HUES6 (cell line): ENCODE results near the gene BORCS8.
"Not testable (repeated sequence)": the region's sequence is repeated elsewhere in the genome, so short reads cannot be mapped to it uniquely, and the experiment has no call there.

Experiments
- H3K27ac ChIP-seq: 2 replicates; pipeline ENCODE4 v1.7.0; 2013; ENCODE audit warnings: low read depth, mild to moderate bottlenecking, low read length, inconsistent platforms
- H3K27me3 ChIP-seq: 2 replicates; pipeline ENCODE4 v1.6.1; 2013; ENCODE audit warnings: low read length; ENCODE audit not compliant: control insufficient read depth, insufficient read depth
- H3K36me3 ChIP-seq: 2 replicates; pipeline ENCODE4 v1.6.1; 2013; ENCODE audit warnings: low read length; ENCODE audit not compliant: control insufficient read depth, insufficient read depth
- H3K4me1 ChIP-seq: 2 replicates; pipeline ENCODE4 v1.6.1; 2013; ENCODE audit warnings: low read length; ENCODE audit not compliant: control insufficient read depth, insufficient read depth
- H3K4me3 ChIP-seq: 2 replicates; pipeline ENCODE4 v1.5.1; 2013; ENCODE audit warnings: low read depth, low read length
- H3K9ac ChIP-seq: one replicate; pipeline ENCODE4 v1.6.1; 2013; ENCODE audit warnings: mild to moderate bottlenecking, low read length
- H3K9me3 ChIP-seq: 2 replicates; pipeline ENCODE4 v1.6.1; 2013; ENCODE audit warnings: low read depth, low read length; ENCODE audit not compliant: control insufficient read depth, insufficient read depth

Gene BORCS8

DNA sequence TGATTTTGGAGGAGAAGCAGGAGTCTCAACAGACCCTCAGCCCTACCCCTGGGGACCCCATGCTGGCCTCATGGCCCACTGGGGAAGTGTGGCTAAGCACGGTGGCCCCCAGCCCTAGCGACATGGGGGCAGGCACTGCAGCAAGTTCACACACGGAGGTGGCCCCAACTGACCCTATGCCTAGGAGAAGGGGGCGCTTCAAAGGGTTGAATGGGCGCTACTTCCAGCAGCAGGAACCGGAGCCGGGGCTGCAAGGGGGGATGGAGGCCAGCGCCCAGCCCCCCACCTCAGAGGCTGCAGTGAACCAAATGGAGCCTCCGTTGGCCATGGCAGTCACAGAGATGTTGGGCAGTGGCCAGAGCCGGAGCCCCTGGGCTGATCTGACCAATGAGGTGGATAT is 34.7 kb upstream of the BORCS8 start:
- Histone ChIP-seq H3K4me1 (no peaks in the 10 kb centered on the region), H3K27me3 (peaks cover 86% of the 10 kb centered on the region), H3K4me3 (no peak overlapping the region), H3K9me3 (0 out of 2 replicates have a peak, but pooled peaks cover 5% of the 10 kb centered on the region), H3K36me3 (no peaks in the 10 kb centered on the region), H3K27ac (no peak overlapping the region), H3K9ac (no peak overlapping the region)

DNA sequence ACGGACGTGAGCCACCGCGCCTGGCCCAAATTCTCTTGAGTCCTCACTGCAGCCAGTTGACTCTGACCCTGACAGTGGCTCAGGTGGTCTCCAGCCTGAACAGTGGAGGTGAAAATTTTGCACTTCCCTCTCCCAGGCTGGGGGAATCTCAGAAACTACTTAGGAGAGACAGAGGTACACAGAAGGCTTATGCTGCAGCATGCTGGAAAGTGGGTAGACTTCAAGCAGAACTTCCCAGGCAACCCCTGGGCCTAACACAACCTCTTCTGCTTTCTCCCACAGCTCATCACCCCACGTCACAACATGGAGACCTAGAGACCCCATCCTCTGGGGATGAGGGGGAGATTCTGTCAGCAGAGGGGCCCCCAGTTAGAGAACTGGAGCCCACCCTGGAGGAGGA is 34.3 kb upstream of the BORCS8 start:
- Histone ChIP-seq H3K9me3 (0 out of 2 replicates have a peak, but pooled peaks cover 5% of the 10 kb centered on the region), H3K4me1 (no peaks in the 10 kb centered on the region), H3K9ac (no peak overlapping the region), H3K27ac (no peak overlapping the region), H3K4me3 (no peak overlapping the region), H3K36me3 (no peaks in the 10 kb centered on the region), H3K27me3 (peaks cover 81% of the 10 kb centered on the region)

DNA sequence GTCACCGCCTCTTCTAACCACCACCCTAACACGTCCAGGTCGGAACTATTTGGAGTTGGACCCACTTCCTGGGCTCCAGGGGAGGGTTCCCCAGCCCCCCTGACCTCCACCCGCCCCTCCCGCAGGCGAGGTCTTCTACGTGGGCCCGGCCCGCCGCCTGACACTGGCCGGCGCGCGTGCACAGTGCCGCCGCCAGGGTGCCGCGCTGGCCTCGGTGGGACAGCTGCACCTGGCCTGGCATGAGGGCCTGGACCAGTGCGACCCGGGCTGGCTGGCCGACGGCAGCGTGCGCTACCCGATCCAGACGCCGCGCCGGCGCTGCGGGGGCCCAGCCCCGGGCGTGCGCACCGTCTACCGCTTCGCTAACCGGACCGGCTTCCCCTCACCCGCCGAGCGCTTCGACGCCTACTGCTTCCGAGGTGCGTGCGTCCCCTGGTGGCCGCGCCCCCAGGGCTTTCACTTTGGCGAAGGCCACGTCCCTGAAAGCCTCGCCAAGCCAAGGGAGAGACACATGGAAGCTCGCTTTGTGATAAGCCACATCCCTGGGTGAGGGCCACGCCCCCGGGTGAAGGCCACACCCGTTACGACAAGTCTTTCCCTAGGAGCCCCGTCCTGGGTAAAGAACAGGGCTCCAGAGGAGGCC is 33.0 kb upstream of the BORCS8 start:
- Histone ChIP-seq H3K36me3 (no peaks in the 10 kb centered on the region), H3K27me3 (peaks cover 78% of the 10 kb centered on the region), H3K4me1 (no peaks in the 10 kb centered on the region), H3K9me3 (0 out of 2 replicates have a peak, but pooled peaks cover 5% of the 10 kb centered on the region), H3K9ac (no peak overlapping the region), H3K4me3 (peak overlapping the region; percentile 54), H3K27ac (no peak overlapping the region)

DNA sequence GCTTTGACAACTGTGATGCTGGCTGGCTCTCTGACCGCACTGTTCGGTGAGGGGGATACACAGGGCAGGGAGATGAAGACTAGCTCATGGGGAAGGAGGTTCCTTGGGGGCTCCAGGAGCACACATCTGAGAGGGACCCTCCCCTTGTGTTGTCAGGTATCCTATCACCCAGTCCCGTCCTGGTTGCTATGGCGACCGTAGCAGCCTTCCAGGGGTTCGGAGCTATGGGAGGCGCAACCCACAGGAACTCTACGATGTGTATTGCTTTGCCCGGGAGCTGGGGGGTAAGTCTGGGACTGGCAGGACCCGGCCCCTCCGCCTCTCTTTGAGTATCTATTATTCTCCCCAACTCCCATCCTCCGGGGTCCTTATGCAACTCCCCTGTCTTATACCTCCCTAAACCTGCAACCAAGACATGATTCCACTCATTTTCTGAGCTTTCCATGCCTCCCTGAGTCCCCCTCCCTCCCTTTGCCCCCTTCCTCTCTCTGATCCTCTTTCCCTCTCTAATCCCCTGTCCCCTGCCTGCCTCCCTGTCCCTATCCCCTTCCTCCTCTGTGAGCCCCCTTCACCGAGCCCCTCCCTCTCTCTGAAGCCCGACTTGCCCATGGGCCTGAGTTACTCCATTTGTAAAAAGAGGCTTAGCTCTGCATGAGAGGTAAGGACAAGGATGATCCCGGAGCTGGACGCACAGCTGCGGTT is 32.3 kb upstream of the BORCS8 start:
- no peak overlapping the region for H3K27ac ChIP-seq
- no peaks in the 10 kb centered on the region for H3K4me1 ChIP-seq
- peaks cover 73% of the 10 kb centered on the region for H3K27me3 ChIP-seq
- H3K36me3 ChIP-seq: no peaks in the 10 kb centered on the region
- no peak overlapping the region for H3K9ac ChIP-seq
- H3K4me3 ChIP-seq: peak overlapping the region; percentile 54
- 0 out of 2 replicates have a peak, but pooled peaks cover 5% of the 10 kb centered on the region for H3K9me3 ChIP-seq

DNA sequence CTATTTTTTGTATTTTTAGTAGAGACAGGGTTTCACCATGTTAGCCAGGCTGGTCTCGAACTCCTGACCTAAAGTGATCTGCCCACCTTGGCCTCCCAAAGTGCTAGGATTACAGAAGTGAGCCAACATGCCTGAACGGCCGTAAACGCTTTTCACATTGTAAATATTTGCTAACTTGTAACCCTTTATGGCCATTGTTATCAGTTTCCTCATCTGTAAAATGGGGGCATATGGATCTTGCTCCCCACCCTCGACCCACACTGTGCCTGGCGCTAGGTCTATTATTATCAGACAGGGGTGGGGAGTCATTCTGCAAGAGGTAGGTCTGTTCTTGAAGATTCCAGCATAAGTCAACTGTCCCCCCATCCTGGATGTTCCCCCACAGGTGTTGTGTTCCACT is 31.7 kb upstream of the BORCS8 start:
- Histone ChIP-seq H3K4me3 (no peak overlapping the region), H3K9me3 (0 out of 2 replicates have a peak, but pooled peaks cover 5% of the 10 kb centered on the region), H3K27me3 (peaks cover 74% of the 10 kb centered on the region), H3K4me1 (no peaks in the 10 kb centered on the region), H3K27ac (no peak overlapping the region), H3K9ac (no peak overlapping the region), H3K36me3 (no peaks in the 10 kb centered on the region)

DNA sequence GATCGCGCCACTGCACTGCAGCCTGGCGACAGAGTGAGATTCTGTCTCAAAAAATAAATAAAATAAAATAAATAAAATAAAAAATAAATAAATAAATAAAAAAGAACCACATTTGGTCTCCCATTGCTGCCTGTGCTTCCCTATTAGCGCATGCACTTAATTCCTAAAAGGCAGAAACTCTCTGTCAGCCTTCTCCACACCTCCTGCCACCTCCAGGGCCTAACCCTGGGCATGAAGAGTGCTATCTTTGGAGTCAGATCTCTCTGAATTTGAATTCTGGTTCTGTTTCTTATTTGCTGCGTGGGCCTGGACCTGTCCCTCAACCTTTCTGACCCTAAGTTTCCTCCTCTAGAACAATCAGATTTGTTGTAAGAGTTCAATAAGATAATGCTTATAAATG is 31.1 kb upstream of the BORCS8 start:
- peaks cover 68% of the 10 kb centered on the region for H3K27me3 ChIP-seq

DNA sequence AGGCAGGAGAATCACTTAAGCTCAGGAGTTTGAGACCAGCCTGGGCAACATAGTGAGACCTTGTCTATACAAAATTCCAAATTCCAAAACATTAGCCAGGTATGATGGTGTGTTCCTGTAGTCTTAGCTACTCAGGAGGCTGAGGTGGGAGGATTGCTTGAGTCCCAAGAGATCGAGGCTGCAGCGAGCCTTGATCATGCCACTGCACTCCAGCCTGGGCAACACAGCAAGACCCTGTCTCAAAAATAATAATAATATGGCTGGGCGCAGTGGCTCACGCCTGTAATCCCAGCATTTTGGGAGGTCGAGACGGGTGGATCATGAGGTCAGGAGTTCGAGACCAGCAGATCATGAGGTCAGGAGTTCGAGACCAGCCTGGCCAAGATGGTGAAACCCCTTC is 29.0 kb upstream of the BORCS8 start:
- peaks cover 52% of the 10 kb centered on the region for H3K27me3 ChIP-seq
- not testable (repeated sequence) for H3K27ac ChIP-seq, H3K9me3 ChIP-seq, H3K4me3 ChIP-seq, H3K9ac ChIP-seq, H3K36me3 ChIP-seq, H3K4me1 ChIP-seq

More for the DNA sequence above, 31.1 kb upstream of the BORCS8 start:
- Histone ChIP-seq H3K4me1 (no peaks in the 10 kb centered on the region), H3K4me3 (no peak overlapping the region), H3K9ac (no peak overlapping the region), H3K36me3 (no peaks in the 10 kb centered on the region), H3K9me3 (0 out of 2 replicates have a peak, but pooled peaks cover 5% of the 10 kb centered on the region), H3K27ac (no peak overlapping the region)

DNA sequence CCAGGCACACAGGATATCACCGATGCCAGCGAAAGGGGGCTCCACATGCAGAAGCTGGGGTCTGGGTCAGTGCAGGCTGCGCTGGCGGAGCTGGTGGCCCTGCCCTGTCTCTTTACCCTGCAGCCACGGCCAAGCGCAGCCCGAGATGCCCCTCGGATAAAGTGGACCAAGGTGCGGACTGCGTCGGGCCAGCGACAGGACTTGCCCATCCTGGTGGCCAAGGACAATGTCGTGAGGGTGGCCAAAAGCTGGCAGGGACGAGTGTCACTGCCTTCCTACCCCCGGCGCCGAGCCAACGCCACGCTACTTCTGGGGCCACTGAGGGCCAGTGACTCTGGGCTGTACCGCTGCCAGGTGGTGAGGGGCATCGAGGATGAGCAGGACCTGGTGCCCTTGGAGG is 27.0 kb upstream of the BORCS8 start:
- 0 out of 2 replicates have a peak, but pooled peaks cover 2% of the 10 kb centered on the region for H3K4me1 ChIP-seq
- peaks cover 48% of the 10 kb centered on the region for H3K27me3 ChIP-seq
- 0 out of 2 replicates have a peak, but pooled peaks cover 3% of the 10 kb centered on the region for H3K9me3 ChIP-seq
- H3K9ac ChIP-seq: no peak overlapping the region
- H3K4me3 ChIP-seq: no peak overlapping the region
- no peaks in the 10 kb centered on the region for H3K36me3 ChIP-seq
- H3K27ac ChIP-seq: no peak overlapping the region

DNA sequence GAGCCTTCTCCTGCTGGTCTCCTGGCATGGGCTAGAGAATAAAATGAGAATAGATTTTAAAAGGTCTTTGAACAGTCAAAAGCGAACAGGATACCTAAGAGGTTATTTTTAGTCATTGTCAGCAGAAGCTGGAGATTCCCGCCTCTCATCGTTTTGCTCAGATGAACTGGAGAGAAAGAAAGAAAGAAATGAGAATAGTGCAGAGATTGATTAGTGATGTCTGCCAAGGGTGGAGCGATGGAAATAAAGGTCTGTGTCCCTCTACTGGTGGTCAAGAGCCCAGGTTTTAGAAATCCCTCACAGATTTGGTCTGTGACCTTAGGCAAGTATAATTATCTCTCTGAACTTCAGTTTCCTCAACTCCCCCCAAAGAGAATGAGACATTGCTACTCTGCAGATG is 25.1 kb upstream of the BORCS8 start:
- Histone ChIP-seq H3K27me3 (peaks cover 52% of the 10 kb centered on the region), H3K27ac (no peak overlapping the region), H3K4me1 (0 out of 2 replicates have a peak, but pooled peaks cover 7% of the 10 kb centered on the region), H3K9me3 (no peaks in the 10 kb centered on the region), H3K4me3 (no peak overlapping the region), H3K36me3 (no peaks in the 10 kb centered on the region), H3K9ac (no peak overlapping the region)

DNA sequence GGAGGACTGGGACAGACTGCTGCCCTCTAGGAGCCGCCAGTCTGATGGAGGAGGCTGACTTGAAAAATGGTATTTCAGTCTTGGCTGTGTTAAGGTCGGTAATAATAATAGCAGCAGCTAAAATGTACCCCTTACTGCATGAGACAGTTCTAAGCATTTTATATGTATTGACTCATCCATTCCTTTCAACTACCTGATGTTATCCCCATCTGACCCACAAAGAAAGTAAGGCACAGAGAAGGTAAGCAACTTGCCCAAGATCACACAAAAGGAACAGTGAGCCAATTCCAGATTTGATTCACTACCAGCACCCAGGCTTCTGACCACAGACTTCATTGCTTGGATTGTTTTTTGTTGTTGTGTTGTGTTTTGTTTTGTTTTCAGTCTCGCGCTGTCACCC is 23.8 kb upstream of the BORCS8 start:
- Histone ChIP-seq H3K9me3 (no peaks in the 10 kb centered on the region), H3K9ac (no peak overlapping the region), H3K4me1 (0 out of 2 replicates have a peak, but pooled peaks cover 7% of the 10 kb centered on the region), H3K4me3 (no peak overlapping the region), H3K27ac (no peak overlapping the region), H3K27me3 (peaks cover 61% of the 10 kb centered on the region), H3K36me3 (no peaks in the 10 kb centered on the region)

DNA sequence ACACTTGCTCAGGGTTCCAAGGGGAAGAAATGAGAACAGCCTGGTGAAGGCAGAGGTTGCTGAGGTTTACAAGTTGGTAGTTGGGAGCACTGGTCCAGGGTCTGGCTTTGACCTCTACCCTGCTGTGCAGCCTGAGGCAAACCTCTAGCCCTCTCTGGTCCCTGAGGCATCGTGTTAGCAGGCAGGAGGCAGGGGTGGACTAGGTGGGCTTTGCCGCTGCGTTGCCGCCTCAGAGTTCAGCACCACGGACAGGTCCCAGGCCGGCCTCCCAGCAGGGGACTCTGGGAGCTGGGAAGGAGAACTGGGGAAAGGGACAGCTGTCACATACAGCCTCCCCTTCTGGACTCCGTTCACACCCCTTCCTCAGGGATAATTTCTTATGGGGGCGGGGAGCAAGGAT is 22.9 kb upstream of the BORCS8 start:
- Histone ChIP-seq H3K27ac (no peak overlapping the region), H3K9ac (no peak overlapping the region), H3K4me3 (no peak overlapping the region), H3K36me3 (no peaks in the 10 kb centered on the region), H3K27me3 (peaks cover 70% of the 10 kb centered on the region), H3K9me3 (no peaks in the 10 kb centered on the region), H3K4me1 (0 out of 2 replicates have a peak, but pooled peaks cover 7% of the 10 kb centered on the region)
